Esophagus muscularis mucosa (tissue), 4 donors: ENCODE data around the gene PIM3.

Source experiments
- EP300 ChIP-seq: sonication (generic); formaldehyde crosslinking; IDR thresholded peaks from one replicate; pipeline ENCODE4 v1.6.1; 2017; ENCODE audit warnings: antibody characterized with exemption
- POLR2A ChIP-seq: fragments of 450-650 bp; IDR thresholded peaks from one replicate; pipeline ENCODE4 v1.6.1; 2017; ENCODE audit warnings: antibody characterized with exemption, moderate library complexity, mild to moderate bottlenecking, low read depth
- POLR2AphosphoS5 ChIP-seq, 2 donors: sonication (generic); formaldehyde crosslinking; IDR thresholded peaks; one replicate each; pipeline ENCODE4 v1.6.1; 2017; ENCODE audit warnings: antibody characterized with exemption in 2 of 2
- TF ChIP-seq, protein P1 (sequence below), 3 experiments: fragments of 200-600 bp in 2 of 3; fragments of 450-650 bp in 1 of 3; sonication (generic) in 2 of 3; IDR thresholded peaks; one replicate each; pipeline ENCODE4 v1.5.1; 2017 to 2019; ENCODE audit warnings: antibody characterized with exemption in 3 of 3, mild to moderate bottlenecking in 2 of 3, moderate library complexity in 1 of 3

DNA sequence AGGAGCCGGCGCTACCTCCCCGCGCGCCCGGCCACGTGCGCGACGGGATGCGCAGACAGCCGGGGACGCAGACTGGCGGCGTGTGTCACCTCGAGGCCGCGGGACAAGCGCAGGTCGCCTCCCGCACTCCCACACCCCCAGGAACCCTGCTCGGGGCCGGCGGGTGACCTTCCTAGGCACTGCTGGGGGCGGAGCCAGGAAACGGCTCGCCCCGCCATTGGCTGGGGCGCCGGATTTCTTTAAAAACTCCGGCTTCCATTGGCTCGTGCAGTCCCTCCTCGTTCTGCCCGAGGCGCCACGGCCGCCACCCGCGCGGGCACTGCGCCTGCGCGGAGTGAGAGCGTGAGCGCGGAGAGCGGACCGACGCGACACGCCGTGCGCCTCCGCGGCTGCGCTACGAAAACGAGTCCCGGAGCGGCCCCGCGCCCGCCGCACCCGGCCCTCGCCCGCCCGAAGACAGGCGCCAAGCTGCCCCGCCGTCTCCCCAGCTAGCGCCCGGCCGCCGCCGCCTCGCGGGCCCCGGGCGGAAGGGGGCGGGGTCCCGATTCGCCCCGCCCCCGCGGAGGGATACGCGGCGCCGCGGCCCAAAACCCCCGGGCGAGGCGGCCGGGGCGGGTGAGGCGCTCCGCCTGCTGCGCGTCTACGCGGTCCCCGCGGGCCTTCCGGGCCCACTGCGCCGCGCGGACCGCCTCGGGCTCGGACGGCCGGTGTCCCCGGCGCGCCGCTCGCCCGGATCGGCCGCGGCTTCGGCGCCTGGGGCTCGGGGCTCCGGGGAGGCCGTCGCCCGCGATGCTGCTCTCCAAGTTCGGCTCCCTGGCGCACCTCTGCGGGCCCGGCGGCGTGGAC, at the start of gene PIM3:
- TF ChIP-seq, protein P1, sequence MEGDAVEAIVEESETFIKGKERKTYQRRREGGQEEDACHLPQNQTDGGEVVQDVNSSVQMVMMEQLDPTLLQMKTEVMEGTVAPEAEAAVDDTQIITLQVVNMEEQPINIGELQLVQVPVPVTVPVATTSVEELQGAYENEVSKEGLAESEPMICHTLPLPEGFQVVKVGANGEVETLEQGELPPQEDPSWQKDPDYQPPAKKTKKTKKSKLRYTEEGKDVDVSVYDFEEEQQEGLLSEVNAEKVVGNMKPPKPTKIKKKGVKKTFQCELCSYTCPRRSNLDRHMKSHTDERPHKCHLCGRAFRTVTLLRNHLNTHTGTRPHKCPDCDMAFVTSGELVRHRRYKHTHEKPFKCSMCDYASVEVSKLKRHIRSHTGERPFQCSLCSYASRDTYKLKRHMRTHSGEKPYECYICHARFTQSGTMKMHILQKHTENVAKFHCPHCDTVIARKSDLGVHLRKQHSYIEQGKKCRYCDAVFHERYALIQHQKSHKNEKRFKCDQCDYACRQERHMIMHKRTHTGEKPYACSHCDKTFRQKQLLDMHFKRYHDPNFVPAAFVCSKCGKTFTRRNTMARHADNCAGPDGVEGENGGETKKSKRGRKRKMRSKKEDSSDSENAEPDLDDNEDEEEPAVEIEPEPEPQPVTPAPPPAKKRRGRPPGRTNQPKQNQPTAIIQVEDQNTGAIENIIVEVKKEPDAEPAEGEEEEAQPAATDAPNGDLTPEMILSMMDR (IDR thresholded peaks at IDR 0.05): no peak
- TF ChIP-seq POLR2A: peak; percentile 78
- TF ChIP-seq POLR2AphosphoS5 (IDR thresholded peaks at IDR 0.05): peak; percentile 75 to 79
- no peak for TF ChIP-seq EP300
